HPDE6-E6E7 (cell line): ENCODE results near the gene C1QTNF1.
"Not testable (repeated sequence)": the region's sequence is repeated elsewhere in the genome, so short reads cannot be mapped to it uniquely, and the experiment has no call there.

ENCODE experiments used
- DNase-seq: peaks from one replicate; pipeline ENCODE4 v3.0.0; 2011; ENCODE audit warnings: missing footprints; ENCODE audit errors: extremely low spot score

Gene C1QTNF1

DNA sequence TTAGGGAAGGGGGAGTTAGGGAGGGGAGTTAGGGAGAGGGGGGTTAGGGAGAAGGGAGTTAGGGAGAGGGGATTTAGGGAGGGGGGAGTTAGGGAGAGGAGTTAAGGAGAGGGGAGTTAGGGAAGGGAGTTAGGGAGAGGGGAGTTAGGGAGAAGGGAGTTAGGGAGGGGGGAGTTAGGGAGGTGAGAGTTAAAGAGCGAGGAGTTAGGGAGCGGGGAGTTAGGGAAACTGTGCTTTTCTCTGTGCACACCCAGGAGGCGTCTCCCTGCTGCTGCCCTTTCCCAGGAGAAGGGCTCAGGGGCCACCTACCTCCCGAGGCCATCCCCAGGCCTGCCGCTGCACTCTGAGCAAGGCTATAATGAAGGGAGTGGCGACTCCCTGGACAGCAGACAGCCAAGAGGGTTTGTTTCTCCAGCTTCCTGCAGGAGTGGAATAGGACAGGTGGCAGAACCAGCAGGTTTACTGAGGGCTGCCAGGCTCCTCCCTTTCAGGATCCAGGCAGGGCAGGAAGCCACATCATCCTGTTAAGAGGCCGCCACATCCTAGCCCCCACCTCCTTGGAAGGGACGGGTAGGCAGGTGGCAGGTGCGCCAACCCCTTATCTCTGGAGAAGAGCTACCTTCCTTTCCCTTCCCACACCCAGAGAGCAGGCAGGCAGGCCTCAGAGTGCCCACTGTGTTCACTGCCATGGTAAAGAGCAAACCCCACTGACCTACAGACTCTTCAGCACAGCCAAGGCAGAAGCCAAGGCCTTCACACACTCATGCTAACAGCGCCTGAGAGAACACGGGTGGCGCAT is 18.7 kb upstream of the C1QTNF1 start:
- DNase-seq = peak; percentile 67

DNA sequence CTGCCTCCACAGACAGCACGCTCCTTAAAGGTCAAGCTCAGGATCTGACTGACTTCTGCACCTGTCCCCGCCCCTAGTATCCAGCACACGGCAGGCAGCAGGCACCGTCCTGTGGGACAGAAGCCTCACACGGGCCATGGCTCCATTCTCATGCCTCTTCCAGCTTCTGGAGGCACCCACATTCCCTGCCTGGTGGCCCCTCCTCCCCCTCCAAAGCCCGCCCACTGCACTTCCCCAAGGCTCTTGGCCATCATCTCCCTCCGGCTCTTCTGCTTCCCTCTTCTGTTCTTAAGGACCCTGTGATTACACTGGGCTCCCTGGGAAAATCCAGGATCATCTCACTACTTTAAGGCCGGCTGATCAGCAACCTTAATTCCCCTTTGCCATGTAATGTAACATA is 17.9 kb upstream of the C1QTNF1 start:
- no peak for DNase-seq

DNA sequence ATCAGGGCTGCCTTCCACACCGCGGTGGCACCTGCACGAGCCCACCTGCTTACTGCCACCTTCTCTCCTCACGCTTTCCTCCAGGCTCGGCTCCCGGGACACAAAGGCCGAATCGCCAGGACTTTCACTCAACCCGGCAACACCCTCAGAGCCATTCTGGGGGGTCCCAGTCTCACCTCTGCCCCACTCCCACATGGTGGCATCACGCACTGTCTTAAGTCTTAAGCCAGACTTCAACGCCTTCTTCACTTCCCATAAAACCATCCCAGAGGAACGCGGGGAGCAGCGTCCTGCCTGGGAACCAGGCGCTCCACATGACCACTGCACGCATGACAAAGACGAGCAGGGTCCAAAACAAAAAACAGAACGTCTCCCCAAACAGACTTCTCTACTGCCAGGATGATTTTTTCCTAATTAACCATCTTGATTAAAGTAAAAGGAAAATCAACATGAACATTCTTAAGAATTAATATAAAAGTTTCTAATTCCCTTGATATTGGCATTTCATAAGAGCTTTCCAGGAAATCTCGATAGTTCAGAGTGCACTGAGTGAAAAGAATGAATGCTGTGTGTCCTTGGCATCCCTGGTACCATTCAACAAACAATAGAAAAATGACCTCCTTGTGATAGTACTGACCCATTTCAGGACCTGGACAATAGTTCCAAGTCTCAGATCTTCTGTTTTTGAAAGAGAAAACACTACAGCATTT is 17.0 kb upstream of the C1QTNF1 start:
- no peak for DNase-seq

DNA sequence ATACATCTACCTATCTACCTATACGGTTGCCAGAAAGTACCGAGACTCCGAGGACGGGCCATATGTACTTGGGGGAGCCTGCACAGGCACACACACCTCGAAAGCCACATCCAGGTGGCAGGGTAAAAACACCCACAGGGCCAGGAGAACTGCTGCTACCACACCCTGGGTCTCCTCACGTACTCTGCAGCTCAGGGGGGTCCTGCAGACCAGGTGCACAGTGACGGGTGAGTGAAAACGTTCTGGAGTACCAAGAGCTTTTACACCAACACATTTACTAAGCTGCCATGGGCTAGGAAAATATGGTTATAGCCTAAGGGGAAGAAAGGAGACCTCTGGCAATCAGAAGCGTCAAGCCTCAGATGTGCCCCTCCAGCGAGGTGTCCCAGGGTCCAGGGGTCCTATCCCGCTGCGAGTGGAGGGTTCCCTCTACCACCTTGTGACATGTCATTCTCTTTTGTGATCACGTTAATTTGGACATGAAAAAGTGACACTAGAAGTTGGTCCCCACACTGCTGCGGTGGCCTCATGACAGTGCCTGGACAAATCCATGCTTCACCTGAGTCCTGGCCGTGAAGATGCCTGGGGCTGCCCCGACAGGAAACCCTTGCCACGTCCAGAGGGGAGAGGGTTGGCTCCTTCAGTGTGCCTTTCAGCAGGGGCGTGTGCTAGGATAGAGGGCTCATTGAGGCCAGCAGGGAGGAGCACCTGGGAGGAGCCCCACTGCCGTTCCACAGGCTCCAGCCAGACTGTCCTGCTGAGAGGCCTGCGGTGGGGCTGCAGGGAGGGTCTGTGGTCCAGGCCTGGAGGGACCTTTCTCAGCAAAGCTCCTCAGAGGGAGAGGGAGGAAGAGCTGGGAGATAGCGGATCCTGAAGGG is 16.2 kb upstream of the C1QTNF1 start:
- no peak for DNase-seq

DNA sequence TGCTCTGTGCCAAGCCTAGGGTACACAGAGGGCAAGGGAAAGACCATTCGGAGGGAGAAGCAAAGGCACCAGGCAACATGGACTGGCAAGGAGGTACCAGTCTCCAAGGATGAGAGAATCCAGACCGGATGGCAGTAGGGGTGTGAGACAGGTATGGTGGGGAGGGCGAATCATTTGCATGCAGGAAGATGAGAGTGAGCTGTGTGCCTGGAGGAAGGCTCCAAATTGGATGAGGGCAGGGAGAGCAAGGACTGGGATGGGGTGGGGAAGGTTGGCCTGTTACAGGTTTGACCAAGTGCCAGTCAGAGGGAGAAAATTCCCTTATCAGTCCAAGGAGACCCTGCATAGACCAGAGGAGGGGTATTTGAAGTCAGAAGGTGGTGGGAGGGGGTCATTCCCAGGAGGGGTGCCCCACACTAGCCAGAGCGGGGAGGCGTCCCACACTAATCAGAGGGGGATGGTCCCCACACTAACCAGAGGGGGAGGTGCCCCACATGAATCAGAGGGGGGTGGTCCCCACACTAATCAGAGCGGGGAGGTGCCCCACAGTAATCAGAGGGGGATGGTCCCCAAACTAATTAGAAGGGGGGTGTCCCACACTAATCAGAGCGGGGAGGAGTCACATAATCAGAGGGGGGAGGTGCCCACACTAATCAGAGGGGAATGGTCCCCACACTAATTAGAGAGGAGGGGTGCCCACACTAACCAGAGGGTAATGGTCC is 15.1 kb upstream of the C1QTNF1 start:
- DNase-seq = no peak

DNA sequence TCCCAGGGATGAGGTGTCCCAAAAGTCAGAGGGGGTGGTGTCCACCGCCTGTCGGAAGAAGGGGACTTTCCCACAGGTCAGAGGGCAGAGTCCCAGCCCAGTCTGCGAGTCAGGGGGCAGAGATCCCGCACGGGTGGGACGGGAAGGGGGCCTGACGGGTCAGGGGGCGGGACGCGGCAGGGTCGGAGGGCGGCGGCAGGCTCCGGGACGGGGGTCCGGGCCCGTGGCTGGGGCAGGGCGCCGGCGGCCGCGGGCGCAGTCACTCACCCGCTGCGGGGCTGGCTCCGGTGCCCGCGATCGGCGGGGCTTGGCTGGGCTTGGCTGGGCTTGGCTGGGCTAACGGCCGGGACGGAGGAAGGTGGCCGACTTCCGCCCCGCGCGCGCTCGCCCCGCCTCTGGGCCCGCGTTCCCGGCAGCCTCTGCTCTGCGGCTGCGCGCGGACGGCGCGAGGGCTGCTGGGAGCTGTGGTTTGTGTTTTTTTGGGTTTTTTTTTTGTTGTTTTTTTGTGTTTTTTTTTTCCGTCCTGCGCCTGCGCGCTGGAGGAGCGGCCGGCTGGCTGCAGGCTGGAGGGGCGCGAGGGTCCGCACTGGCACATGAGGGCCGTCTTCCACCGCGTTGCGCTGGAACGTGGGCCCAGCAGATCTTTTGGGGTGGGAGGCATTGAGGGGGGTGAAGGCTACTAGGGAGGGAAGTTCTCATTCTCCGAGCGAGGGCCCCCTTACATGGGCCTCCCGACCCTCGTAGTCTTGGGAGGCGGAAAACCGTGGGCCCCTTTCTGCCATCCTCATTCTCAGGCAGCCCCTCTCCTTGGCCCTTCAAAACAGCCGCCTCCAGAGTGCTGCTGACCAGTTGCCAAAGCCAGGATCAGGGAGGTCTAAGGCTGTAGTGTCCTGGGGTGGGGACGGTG is 14.3 kb upstream of the C1QTNF1 start, which contains the start of gene CANT1:
Gene CANT1 (minus strand): TSS at position 368 of the 907 bp plus-strand sequence. CDS start 12,142 bp downstream, outside the sequence.
- DNase-seq = peak; percentile 87

DNA sequence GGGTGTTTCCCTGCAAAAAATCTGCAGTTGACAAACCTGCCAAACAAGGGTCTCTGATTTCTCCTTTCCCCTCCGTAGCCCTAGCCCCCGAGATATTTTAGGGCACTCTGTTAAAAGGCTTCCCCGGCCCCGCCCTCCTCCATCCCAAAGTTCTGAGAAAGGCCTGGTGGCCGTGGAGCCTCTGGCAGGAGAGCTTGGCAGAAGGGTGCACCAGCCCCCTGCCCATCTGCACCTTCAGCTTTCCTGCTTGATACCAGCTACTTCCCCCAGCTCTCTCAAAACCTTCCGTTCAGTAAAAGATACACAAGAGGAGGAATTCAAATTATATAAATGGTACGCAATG is 13.7 kb upstream of the C1QTNF1 start:
- DNase-seq = no peak

DNA sequence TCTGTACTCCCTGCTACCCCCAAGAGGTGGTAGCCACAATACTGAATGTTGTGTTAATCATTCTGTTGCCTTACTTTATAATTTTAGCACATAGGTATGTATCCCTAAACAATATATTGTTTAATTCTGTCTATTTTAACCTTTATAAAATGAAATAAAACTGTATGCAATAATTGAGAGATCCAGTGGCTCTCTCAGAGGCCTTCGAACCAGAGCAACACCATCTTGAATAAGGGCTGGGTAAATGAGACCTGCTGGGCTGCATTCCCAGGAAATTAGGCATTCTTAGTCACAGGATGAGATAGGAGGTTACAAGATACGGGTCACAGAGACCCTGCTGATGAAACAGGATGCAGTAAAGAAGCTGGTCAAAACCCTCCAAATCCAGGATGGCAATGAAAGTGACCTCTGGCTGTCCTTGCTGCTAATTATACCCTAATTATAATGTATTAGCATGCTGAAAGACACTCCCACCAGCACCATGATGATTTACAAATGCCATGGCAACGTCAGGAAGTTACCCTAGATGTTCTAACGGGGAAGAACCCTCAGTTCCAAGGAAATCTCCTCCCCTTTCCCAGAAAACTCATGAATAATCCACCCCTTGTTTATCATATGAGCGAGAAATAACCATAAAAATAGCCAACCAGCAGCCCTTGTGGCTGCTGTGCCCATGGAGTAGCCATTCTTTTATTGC is 12.4 kb upstream of the C1QTNF1 start:
- no peak for DNase-seq

DNA sequence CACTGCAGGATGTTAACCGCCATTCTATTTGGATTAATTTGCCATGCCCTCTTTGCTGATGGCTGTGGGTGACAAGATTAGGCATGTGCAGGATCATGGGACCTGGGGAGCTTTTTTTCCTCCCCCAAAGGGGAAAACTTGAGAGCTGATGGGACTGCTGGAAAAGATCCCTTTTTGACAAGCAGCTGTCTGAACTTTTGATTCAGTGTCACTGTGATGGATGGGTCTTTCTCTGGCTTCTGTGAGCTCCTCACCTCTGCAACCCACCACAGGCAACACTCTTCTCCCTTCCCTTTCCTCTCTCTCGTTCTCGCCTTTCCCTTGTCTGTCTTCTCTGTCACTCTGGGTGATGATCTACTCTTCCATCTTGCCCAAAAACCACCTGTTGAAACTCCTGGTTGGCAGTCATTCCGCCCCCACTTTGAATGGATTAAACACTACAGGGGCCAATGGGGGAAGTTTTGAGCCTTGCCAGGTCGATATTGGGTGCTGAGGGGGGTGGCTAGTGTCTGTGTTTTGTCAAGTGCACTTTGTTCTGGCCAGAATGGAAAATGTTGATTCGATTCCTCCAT is 11.3 kb upstream of the C1QTNF1 start:
- DNase-seq = no peak

DNA sequence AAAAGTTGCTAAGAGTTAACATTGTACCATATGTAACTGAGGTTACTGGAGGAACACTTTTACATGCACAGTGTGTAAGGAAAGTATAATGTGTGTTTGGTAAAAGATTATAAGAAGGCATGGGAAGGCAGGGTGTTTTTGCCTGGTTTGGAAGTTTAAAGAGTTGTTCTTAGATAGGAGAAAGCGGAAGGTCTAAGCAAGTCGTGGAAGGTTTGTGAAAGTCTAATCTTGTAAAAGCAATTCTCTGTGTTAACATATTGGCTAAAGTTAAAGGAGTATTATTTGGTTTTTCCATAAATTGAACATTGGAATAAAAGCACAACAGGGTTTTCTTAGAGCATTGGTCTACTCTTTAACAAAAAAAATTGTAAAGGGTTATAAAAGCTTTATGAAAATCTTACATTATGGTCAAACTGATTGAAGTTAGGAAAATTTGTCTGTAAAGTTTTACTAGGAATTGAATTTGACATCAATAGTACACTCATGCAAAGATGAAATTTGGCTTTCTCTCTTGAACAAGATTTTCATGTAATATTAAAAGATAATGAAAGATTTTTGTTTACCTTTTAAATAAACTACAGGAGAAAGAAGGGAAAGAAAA is 9.7 kb upstream of the C1QTNF1 start:
- no peak for DNase-seq

DNA sequence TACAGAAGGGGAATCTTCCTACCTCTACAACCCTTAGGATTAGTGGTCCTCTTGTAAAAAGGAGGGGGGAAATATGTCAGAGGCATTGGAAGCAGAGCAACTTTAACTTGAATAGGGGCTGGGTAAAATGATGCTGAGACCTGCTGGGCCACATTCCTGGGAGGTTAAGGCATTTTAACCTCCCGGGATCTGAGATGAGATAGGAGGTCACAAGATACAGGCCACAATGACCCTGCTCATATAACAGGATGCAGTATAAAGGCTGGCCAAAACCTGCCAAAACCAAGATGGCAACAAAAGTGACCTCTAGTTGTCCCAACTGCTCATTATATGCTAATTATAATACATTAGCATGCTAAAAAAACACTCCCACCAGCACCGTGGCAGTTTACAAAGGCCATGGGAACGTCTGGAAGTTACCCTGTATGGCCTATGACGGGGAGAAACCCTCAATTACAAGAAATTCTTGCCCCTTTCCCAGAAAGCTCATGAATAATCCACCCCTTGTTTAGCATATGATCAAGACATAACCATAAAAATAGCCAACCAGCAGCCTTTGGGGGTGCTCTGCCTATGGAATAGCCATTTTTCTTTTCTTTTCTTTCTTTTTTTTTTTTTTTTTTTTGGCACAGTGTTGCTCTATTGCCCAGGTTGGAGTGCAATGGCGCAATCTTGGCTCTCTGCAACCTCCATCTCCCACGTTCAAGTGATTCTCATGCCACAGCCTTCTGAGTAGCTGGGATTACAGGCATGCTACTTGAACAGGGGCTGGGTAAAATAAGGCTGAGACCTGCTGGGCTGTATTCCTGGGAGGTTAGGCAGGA is 6.2 kb upstream of the C1QTNF1 start:
- no peak for DNase-seq

DNA sequence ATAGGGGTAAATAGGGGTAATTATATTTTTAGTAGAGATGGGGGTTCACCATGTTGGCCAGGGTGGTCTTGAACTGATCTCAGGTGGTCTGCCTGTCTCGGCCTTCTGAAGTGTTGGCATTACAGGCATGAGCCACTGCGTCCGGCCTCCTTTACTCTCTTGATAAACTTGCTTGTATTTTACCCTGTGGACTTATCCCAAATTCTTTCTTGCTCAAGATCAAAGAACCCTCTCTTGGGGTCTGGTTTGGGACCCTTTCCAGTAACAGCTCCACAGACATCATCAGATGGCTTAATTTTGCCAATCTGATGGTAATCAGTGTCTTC is 5.6 kb upstream of the C1QTNF1 start:
- no peak for DNase-seq

DNA sequence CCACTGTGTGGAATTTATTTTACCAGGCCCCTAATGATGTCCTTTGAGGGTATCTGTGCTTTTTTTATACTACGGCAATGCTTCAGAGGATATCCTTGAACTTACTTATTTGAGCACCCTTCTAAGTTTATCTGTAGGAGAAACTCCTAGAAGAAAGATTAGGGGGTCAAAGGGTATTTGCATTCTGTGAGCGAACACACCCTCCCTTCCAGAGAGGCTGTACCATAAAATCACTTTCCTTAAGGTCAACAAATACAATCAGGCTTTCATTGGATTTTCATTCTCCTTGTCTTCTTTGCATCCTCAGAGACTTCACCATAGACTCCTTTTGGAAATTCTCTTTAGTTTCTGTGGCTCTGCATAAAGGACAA is 4.7 kb upstream of the C1QTNF1 start:
- no peak for DNase-seq

DNA sequence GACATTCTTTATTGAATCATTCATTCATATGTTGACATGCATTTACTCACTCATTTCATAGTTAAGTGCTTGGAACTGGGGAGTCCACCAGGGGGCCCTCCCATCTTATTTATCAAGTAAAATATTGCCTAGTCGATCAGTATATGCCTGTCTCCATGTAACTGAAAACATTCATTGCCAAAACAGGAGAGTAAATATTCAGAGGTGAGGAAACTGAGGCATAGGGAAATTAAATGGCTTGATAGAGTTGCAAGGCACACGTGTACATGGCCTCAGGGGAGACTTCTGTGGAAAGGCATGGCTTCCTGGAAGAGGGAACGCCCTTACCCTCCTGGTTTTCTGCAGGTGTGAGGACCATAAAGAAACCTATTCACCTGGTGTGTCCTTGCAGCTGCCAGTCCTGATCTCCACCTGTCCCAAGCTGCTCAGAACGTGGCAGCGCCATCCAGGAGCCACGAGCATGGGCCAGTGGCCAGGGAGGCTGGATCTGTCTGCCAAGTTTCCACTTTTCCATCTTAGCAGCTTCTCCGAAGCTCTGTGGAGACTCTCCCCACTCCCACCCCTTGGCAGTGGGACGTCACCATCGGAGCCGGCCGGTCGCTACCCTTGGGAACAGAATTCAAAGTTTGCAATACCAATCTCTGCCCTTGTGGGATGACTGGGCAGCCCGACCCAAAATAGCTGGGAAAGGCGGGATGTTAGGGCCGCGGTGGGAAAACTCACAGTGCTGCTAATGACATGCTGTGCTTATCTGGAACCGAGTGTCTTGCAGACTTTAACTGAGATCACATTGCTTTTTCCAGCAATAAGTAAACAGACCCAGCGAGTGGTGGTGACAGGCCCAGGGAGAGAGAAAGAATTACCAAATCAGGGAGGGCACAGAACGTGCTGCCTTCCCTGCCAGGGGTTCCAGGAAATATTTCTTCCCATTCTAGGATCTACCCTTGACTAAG is 4.1 kb upstream of the C1QTNF1 start:
- DNase-seq = no peak

DNA sequence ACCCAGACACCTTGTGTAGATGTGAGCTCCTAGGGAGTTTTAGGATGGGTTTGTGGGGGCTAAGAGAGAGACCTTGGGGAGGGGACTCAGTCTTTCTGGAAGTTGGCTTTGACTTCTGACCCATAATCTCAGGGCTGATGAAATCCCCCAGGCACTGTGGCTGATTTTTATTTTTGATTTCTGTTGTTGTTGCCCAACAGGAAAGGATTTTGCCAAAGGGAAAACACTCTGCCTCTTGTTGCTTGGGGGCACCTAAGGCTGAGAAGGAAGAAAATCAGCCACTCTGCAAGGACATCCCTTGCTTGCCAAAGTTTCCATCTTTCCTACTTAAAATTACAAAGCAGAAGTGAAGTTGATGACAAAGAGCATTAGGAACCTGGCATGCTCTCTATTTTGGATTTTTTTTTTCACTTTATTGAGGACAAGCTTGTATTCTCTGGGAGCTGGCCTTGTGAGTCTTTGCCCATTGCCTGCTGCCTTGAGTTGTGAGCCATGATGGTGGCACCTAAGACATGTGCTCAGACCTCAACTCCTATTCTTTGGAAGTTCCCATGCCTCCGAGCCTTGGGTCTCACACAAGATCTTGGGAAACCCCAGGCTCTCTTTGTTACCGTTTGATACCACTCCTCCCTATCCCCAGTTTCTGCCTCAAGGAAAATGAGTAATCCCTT is 3.2 kb upstream of the C1QTNF1 start:
- DNase-seq = no peak

DNA sequence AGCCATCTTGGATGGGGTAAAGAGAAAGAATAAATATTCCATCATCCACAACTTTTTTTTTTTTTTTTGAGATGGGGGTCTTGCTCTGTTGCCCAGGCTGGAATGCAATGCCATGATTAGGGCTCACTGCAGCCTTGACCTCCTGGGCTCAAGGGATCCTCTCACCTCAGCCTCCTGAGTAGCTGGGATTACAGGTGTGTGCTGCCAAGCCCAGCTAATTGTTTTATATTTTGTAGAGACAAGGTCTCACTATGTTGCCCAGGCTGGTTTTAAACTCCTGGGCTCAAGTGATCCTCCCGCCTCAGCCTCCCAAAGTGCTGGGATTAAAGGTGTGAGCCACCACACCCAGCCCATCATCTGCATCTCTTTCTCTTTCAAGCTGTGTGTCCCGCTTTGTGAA is 2.0 kb upstream of the C1QTNF1 start:
- DNase-seq = not testable (repeated sequence)

DNA sequence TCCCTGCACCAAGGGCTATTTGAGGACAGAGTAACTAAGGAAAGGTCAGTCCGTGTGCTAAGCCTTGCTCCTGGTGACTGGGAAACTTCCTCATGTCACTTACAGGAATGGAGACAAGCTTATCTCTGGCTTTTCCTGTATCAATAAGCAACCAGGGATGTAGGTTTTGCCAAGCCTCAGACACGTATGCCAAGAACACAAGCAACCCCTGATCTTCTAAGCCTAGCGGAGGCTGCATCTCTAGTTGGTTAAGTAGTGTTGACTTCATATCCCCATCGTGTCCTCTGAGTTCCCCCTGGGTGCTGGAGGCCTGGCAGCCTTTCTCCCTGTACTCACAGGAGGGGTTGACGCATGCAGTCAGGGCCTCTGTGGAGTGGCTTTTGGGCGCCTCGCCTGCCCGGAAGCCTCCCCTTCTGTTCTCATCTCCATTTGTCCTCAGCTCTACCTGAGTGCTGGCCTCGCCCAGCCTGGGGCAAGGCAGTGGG is 1.4 kb upstream of the C1QTNF1 start:
- no peak for DNase-seq
